A673 (cell line): ENCODE data around the gene SPIRE1.

Source experiments
- CTCF ChIP-seq: fragments of 300-800, 200-600 bp; sonication (generic); conservative IDR thresholded peaks from 2 replicates; pipeline ENCODE4 v1.5.1; 2017; ENCODE audit warnings: low read depth, mild to moderate bottlenecking, antibody characterized with exemption, low read length, moderate library complexity, mixed read lengths
- EZH2 ChIP-seq: fragments of 200-600 bp; sonication (generic); IDR thresholded peaks from 2 replicates; pipeline ENCODE4 v1.6.1; 2017; ENCODE audit warnings: borderline replicate concordance, low read depth, mild to moderate bottlenecking, mixed read lengths, antibody characterized with exemption, low read length; ENCODE audit not compliant: poor library complexity, severe bottlenecking

GRCh38 chr18:12599966-12600365 lies 57.9 kb downstream of the SPIRE1 start:
- TF ChIP-seq CTCF (no peak), EZH2 (no peak)
